GM19438 (cell line): Measurements from ENCODE around the gene TLL1.

ENCODE experiments used
- ATAC-seq: cut with Tn5 transposase; IDR thresholded peaks from one replicate; pipeline ENCODE4 v1.9.1; 2021; ENCODE audit warnings: low read depth; ENCODE audit not compliant: unreplicated experiment

The TLL1 gene

DNA sequence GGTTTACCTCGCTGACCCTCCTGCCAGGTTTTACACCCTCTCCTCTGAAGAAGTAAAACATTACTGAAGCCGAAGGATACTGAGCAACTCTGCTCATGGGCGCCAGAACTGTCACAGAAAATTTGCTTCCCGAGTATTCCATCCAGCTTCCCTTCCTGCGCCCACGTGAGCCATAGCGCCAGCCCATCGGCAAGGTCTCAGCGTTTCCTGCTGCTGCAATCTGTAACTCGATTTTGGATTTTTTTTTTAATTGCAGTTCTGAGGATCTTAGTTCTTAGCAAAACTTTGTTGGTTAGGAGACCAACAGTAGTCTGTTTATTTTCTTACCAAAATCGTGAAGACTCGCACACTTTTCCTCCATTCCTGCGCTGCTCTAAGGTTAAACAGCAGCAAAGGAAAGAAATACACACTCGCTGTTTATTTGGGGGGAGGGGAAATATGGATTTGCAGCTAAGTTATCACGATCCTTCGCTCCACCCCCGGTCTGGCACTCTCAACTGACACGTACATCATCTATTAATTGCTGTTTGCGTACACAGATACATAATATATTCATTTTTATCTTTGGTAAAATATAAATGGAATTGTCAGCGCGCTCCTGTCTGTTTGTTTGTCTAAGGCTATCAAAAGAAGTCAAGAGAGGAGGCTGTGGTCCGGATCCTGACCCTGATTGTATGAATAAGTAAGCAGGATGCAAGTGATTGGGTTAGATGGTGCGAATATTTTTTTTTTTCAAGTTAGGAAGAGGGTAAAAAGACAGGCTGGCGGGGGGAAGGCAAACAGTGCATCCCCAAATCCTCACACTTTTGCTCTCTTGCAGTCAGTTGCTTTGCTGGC lies at the start of gene TLL1:
Gene TLL1 (plus strand): TSS at position 777 of the 837 bp plus-strand sequence. CDS start 668 bp downstream, outside the sequence.
- no peak for ATAC-seq

- no peak for ATAC-seq
Measured at GRCh38 chr4:165826166-165826565, 46.9 kb upstream of the TLL1 start.

DNA sequence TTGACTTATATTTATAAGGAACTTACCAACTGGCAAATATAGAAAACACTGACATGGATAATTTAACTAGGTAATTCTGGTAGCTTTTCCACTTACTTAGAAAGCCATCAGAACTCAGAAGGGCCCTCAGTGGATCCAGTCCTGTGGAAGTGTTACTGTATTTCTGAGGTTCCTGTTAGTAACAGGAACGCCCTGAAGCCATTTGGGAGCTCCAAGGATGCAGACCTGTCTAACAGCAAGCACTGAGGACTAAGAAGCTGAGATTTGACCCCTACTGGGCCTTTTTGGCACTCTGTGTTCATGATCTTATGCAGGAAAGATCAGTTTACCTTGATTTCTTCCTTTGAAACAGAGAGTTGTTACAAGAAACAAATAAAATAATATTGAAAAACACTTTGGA lies 46.0 kb upstream of the TLL1 start:
- no peak for ATAC-seq

- no peak for ATAC-seq
Measured at GRCh38 chr4:165828928-165829327, 44.1 kb upstream of the TLL1 start.

- no peak for ATAC-seq
Measured at GRCh38 chr4:165834116-165834515, 38.9 kb upstream of the TLL1 start.

- no peak for ATAC-seq
Measured at GRCh38 chr4:165838575-165838974, 34.5 kb upstream of the TLL1 start.

DNA sequence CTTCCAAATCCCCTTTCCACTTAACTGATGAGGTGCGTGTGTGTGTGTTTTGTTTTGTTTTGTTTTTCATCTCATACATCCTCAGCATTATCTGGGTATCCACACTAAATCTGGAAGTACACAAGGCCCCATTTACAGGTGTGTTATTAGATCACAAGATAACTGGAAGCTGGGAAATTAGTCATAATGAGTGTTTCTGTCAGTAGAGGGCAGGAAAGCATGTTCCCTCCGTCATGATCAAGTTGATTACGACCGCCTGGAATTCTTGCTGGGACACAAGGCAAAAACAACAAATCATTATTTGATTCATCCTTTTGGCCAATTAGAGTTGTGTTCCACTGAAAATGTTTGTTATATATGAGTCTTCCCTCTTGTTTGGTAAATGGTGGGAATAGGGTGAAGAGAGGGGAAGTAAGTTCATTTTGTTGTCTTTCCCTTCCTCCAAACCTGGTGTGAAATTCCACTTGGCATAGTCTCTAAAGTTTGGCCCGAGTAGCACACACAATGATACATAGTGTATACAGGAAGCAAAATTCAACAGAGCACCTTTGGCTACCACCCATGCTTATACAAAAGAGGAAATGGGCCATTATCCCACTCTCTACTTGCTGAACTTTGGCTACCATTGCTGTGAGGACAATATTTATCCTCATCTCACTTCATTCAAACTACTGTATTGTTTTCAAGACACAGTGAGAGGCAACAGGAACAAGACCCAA lies 33.3 kb upstream of the TLL1 start:
- no peak for ATAC-seq

DNA sequence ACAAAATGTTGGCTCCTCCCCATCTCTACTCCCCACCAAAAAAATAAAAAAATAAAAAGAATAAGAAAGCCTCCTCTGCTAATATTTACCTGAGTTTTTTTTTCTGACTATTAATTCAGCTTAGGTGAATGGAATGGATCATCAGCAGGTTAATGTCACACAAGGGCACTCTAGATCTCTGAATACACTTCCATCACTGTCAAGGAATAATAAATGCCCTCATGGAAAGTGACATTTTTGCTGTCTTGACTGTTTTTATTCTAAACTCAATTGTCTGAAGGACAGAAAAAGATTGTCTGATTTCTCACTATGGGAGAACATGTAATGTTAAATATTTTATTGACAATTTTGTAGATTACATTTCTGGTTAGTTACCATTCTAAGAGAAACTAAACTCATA lies 30.4 kb upstream of the TLL1 start:
- ATAC-seq = no peak

DNA sequence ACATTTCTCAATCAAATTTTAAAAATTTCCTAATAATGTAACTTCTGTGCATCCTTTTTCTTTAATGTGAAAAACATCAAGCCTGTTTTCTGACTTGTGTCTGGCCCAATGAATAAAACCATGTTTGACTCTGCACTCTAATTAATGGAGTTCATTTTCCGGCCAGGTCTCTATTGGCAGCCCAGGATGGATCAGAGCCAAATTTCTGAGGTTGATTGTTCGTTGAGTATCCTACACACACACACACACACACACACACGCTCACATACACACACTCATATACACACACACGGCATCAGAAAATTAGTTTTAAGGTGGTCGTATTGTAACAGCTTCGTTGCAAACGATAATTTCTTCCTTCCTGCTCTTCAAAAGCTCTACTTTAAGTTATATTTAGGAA lies 28.9 kb upstream of the TLL1 start:
- no peak for ATAC-seq

- ATAC-seq = no peak
Measured at GRCh38 chr4:165851256-165851655, 21.8 kb upstream of the TLL1 start.

- ATAC-seq = no peak
Measured at GRCh38 chr4:165855191-165855590, 17.8 kb upstream of the TLL1 start.

GRCh38 chr4:165861363-165861762 lies 11.7 kb upstream of the TLL1 start:
- ATAC-seq = no peak

- ATAC-seq = no peak
Measured at GRCh38 chr4:165864271-165864670, 8.8 kb upstream of the TLL1 start.

DNA sequence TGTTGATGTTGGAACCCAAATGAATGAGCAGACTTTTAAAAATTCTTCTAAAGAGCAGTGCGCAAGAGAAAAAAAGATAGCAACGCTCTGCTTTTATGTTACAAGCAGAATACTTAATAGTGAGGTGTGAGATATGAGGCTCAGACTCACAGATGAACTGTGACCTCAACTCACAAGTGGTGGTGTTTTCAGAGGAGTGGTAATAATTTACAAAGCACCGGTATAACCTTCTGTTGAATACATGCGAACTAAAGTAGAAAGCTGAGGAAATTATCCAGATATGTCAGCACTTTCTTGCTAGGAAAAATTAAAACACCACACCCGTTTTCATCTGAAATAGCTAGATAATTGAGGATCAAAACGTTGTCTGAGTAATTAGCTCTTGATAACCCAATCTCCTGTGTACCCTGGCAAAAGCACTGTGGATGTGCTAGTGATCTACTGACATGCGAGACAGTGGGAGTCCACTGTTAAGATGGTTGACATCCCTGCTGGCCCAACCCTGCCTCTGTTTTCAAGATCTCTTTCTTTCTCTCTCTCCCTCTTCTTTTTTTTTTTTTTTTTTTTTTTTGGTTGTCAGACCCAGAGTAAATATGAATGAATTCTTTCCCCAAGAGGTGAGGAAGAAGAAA lies 6.9 kb upstream of the TLL1 start:
- no peak for ATAC-seq

DNA sequence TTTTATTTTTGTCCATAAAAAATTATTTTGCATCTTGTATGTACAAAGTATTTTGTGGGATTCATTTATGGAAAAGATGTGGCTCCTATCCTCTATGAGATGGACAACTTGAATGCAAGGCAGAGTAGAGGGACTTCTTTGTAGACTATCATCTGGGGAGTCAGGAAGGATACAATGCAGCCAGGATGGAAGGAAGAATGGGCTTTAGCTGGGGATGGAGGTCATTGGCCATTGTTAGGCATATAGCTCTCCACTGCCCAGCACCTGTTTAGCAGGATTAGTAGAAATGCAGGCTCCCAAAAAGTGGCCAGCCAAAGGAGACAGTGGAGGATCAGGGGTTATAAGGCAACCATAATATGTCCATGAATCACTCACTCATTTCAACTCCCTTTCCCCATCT lies 5.1 kb upstream of the TLL1 start:
- no peak for ATAC-seq

DNA sequence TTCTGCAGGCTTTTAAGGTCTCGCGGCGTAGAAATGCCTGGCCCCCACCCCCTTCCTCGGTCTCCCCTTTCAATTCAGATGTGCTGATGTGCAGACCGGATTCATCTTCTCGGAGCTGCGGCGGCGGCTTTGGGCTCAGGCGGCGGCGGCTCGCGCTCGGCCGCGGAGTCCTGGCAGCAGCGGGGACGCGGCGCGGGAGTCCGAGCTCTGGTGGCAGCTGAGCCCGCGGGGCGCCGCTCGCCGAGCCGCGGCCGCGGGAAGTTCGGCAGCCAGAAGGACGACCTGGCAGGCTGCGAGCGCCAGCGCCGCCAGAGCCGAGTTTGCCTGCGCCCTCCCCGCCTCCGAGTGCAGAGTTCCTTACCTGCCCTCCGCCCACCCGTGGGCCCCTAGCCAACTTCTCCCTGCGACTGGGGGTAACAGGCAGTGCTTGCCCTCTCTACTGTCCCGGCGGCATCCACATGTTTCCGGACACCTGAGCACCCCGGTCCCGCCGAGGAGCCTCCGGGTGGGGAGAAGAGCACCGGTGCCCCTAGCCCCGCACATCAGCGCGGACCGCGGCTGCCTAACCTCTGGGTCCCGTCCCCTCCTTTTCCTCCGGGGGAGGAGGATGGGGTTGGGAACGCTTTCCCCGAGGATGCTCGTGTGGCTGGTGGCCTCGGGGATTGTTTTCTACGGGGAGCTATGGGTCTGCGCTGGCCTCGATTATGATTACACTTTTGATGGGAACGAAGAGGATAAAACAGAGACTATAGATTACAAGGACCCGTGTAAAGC lies 448 bp downstream of the TLL1 start:
- no peak for ATAC-seq

DNA sequence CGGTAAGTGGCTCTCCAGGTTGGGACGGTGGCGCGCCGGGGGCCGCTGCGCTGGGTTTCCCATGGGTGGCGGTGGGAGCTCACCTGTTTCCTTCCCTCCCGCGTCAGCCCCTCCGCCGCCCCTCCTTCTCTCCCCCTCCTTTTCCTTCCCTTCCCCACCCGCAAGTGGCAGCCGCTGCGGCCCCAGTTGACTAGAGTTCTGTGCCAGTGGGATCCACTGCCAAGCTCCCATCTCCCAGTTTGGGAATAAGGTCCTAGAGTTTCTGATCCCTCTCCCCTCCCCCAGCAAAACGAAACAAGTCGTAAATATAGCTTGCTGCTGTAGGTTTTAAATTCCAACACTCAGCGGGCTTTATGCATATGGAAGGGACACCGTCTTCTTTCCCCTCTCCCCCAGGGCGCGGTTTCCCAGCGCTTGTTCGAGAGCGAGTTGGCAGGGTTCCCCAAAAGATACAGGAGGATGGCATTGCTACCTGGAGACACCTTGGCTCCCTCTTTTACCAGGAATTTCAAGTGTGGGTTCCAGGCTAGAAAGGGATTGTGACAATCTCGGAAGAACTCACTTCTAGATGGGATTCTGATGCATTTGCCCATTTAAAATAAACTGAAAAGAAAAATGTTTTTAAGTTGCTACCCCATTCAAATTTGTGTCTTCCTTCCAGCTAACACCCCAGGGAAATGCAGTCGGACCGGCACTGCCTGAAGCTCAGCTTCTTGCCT lies 1.2 kb downstream of the TLL1 start:
- ATAC-seq = no peak

- no peak for ATAC-seq
Measured at GRCh38 chr4:165874791-165875371, 1.8 kb downstream of the TLL1 start.

DNA sequence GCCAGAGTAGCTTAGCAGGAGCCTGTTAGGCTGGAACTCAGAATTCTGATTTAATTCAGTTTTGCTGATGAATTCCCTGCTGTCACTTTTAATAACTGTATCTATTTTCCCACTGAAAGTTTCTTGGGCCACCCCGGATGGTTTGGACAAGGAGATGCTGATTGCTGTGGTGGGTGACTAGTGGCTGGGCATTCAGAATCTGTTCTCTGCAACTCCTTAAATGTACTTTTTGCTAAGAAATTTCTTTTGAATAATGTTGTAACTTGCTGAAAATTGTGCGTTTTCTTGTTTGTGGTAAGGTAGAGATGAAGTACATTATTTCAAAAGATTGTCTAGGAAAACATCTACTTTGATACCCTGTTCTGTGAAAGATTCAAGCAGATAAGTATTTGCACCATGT lies 2.4 kb downstream of the TLL1 start:
- no peak for ATAC-seq

DNA sequence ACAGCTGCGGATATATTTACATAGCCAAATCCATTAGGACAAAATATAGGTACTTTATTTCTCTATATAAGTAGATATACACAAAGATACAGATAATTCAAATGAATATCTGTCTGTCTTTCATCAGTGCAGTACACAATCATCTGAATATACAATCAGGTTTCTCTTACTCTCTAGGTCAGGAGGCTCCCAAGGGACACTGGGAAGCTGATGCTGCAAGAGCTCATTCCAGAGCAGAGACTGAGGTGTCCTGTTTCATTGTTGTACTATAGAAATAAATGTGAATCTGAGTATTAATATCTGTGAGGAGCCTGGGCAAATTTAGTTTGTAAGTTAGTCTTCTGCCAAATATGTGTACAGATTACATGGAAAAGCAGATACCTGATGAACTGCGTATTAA lies 4.2 kb downstream of the TLL1 start:
- ATAC-seq = no peak
